Camera-type eye (tissue), 1 donor: ENCODE data around the gene BRPF1. TPM values are rescaled to one million over a fixed set of nuclear protein-coding genes. Genes with fewer than 3 reads are reported as not detected.

ENCODE experiments used
- total RNA-seq: library from RNA; depleted of rRNA; stranded (reverse); fragments of >200 nt; gene quantifications from one replicate; pipeline ENCODE4 v1.2.3, GENCODE V29; 2014

Gene BRPF1
- 26.8 TPM for total RNA-seq

GRCh38 chr3:9731206-9732079 is at the start of gene BRPF1:
Gene BRPF1 (plus strand): TSS chr3:9731735. CDS start chr3:9734141, 2,406 bp downstream.

GRCh38 chr3:9703736-9704346 is 27.7 kb upstream of the BRPF1 start, which contains the start of gene CPNE9:
Gene CPNE9 (plus strand): TSS chr3:9703833. CDS start chr3:9703997, 164 bp downstream.

GRCh38 chr3:9749645-9750555 is 18.4 kb downstream of the BRPF1 start, which contains the start of gene OGG1:
Gene OGG1 (plus strand): TSS chr3:9749952. CDS start chr3:9750287, 335 bp downstream.

GRCh38 chr3:9769426-9770275 is 38.1 kb downstream of the BRPF1 start, which contains the start of gene CAMK1:
Gene CAMK1 (minus strand): TSS chr3:9769947. CDS start chr3:9767749, 2,198 bp downstream.

GRCh38 chr3:9792405-9793160 is 61.0 kb downstream of the BRPF1 start, which contains the start of the genes ARPC4 and TADA3:
Gene ARPC4 (plus strand): TSS chr3:9793082. CDS start chr3:9793122, 40 bp downstream.
Gene TADA3 (minus strand): TSS chr3:9792473. CDS start chr3:9791466, 1,007 bp downstream.

Other genes starting within 250 kb of the BRPF1 start
- gene LHFPL4, start 177.9 kb upstream of the BRPF1 start, total RNA-seq, result 16.8 TPM
- gene MTMR14, start 82.2 kb upstream of the BRPF1 start, total RNA-seq, result 32.8 TPM
- gene CPNE9, start 27.9 kb upstream of the BRPF1 start, total RNA-seq, result 3.8 TPM
- 35.8 TPM for gene OGG1, start 18.2 kb downstream of the BRPF1 start, total RNA-seq
- gene CAMK1, start 38.2 kb downstream of the BRPF1 start, total RNA-seq, result 20.4 TPM
- 44.0 TPM for gene TADA3, start 60.7 kb downstream of the BRPF1 start, total RNA-seq
- gene ARPC4, start 61.3 kb downstream of the BRPF1 start, total RNA-seq, result 72.3 TPM
- 115 TPM for gene TTLL3, start 78.5 kb downstream of the BRPF1 start, total RNA-seq
- gene RPUSD3, start 112.3 kb downstream of the BRPF1 start, total RNA-seq, result 29.3 TPM
- not detected for gene CIDEC, start 148.5 kb downstream of the BRPF1 start, total RNA-seq
- gene JAGN1, start 158.9 kb downstream of the BRPF1 start, total RNA-seq, result 27.4 TPM
- gene IL17RE, start 171.1 kb downstream of the BRPF1 start, total RNA-seq, result 0.71 TPM
- 28.1 TPM for gene IL17RC, start 185.4 kb downstream of the BRPF1 start, total RNA-seq
- 51.0 TPM for gene CRELD1, start 202.1 kb downstream of the BRPF1 start, total RNA-seq
- gene PRRT3, start 220.7 kb downstream of the BRPF1 start, total RNA-seq, result 2.9 TPM